Karpas-422 (cell line): ENCODE data around the gene SBNO1. TPM values are rescaled to one million over a fixed set of nuclear protein-coding genes. Genes with fewer than 3 reads are reported as not detected.
"Not testable (repeated sequence)": the region's sequence is repeated elsewhere in the genome, so short reads cannot be mapped to it uniquely, and the experiment has no call there.

Source experiments
- DNase-seq: peaks from one replicate; pipeline ENCODE4 v3.0.0-alpha.2; 2015
- H2AFZ ChIP-seq: fragments of 200-600 bp; sonication (generic); 2 replicates; pipeline ENCODE4 v1.6.1; 2014; ENCODE audit warnings: antibody characterized with exemption, low read length, mixed read lengths
- H3K27ac ChIP-seq: fragments of 200-600 bp; sonication (generic); 2 replicates; pipeline ENCODE4 v1.5.1; 2014; ENCODE audit warnings: mild to moderate bottlenecking, low read length, moderate library complexity
- H3K27me3 ChIP-seq: fragments of 200-600 bp; sonication (generic); 2 replicates; pipeline ENCODE4 v1.6.1; 2014; ENCODE audit warnings: low read length, mixed read lengths
- H3K36me3 ChIP-seq: fragments of 200-600 bp; sonication (generic); 2 replicates; pipeline ENCODE4 v1.6.1; 2014; ENCODE audit warnings: low read length, mixed read lengths; ENCODE audit not compliant: insufficient read depth
- H3K4me1 ChIP-seq: fragments of 200-600 bp; sonication (generic); 2 replicates; pipeline ENCODE4 v1.6.1; 2014; ENCODE audit warnings: mild to moderate bottlenecking, low read length, mixed read lengths
- H3K4me2 ChIP-seq: fragments of 200-600 bp; sonication (generic); 2 replicates; pipeline ENCODE4 v1.6.1; 2014; ENCODE audit warnings: low read length, low read depth, mild to moderate bottlenecking; ENCODE audit not compliant: poor library complexity, severe bottlenecking
- H3K4me3 ChIP-seq: fragments of 200-600 bp; sonication (generic); 2 replicates; pipeline ENCODE4 v1.5.1; 2014; ENCODE audit warnings: mild to moderate bottlenecking, antibody characterized with exemption, low read length, mixed read lengths
- H3K79me2 ChIP-seq: fragments of 200-600 bp; sonication (generic); 2 replicates; pipeline ENCODE4 v1.6.1; 2014; ENCODE audit warnings: mild to moderate bottlenecking, low read length, mixed read lengths
- H3K9ac ChIP-seq: fragments of 200-600 bp; sonication (generic); 2 replicates; pipeline ENCODE4 v1.6.0; 2014; ENCODE audit warnings: low read length
- H3K9me2 ChIP-seq: fragments of 200-600 bp; sonication (generic), shearing (Covaris generic); replicated peaks from 2 replicates; pipeline ENCODE4 v1.6.0; 2014; ENCODE audit warnings: mild to moderate bottlenecking, low read length, moderate library complexity; ENCODE audit not compliant: insufficient read depth
- H3K9me3 ChIP-seq: fragments of 300-700, 200-600 bp; sonication (generic); 2 replicates; pipeline ENCODE4 v1.6.1; 2014; ENCODE audit warnings: low read length, mixed read lengths
- H4K20me1 ChIP-seq: fragments of 200-600 bp; sonication (generic); 2 replicates; pipeline ENCODE4 v1.6.1; 2014; ENCODE audit warnings: mild to moderate bottlenecking, antibody characterized with exemption, low read length, low read depth; ENCODE audit not compliant: insufficient read depth
- total RNA-seq: library from RNA; depleted of rRNA; stranded (reverse); fragments of >200 nt; shearing (Covaris generic); gene quantifications from 2 replicates; pipeline ENCODE4 v1.2.3, GENCODE V29; 2014; ENCODE audit warnings: low replicate concordance

The SBNO1 gene
- total RNA-seq, 1 experiment from 2014 or later = 31.5 TPM

DNA sequence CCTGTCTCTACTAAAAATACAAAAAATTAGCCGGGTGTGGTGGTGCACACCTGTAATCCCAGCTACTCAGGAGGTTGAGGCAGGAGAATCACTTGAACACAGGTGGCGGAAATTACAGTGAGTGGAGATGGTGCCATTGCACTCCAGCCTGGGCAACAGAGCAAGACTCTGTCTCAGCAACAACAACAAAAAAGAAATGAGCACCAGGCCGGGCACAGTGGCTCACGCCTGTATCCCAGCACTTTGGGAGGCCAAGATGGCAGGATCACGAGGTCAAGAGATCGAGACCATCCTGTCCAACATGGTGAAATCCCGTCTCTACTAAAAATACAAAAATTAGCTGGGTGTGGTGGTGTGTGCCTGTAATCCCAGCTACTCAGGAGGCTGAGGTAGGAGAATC lies 3.8 kb upstream of the SBNO1 start:
- H4K20me1 ChIP-seq, H3K27me3 ChIP-seq, H3K4me2 ChIP-seq, DNase-seq, H2AFZ ChIP-seq, H3K27ac ChIP-seq, H3K9me2 ChIP-seq, H3K9ac ChIP-seq, H3K36me3 ChIP-seq, H3K4me3 ChIP-seq, H3K9me3 ChIP-seq: not testable (repeated sequence)
- Histone ChIP-seq H3K79me2 (peaks cover 12% of the 10 kb centered on the region), H3K4me1 (peaks cover 11% of the 10 kb centered on the region)

DNA sequence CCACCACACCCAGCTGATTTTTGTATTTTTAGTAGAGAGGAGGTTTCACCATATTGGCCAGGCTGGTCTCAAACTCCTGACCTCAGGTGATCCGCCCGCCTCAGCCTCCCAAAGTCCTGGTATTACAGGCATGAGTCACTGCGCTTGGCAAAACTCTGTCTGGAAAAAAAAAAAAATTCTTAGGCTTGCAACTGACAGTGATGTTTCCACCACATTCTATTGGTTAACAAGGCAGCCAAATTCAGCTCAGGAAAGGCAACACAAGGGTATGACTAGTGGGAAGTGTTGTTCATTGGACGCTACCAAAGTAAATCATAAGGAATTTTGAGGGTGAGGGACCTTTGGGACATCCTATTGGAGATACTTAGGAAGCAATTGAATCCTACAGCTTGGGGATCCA lies 2.9 kb upstream of the SBNO1 start:
- Histone ChIP-seq H3K4me1 (peaks cover 19% of the 10 kb centered on the region), H3K9ac (no peak overlapping the region), H3K9me3 (no peaks in the 10 kb centered on the region), H3K4me2 (no peak overlapping the region), H4K20me1 (peaks cover 12% of the 10 kb centered on the region), H3K9me2 (no peaks in the 10 kb centered on the region), H3K4me3 (no peak overlapping the region), H2AFZ (no peak overlapping the region), H3K27ac (no peak overlapping the region), H3K36me3 (no peaks in the 10 kb centered on the region), H3K79me2 (peaks cover 21% of the 10 kb centered on the region), H3K27me3 (no peaks in the 10 kb centered on the region)
- no peak for DNase-seq

DNA sequence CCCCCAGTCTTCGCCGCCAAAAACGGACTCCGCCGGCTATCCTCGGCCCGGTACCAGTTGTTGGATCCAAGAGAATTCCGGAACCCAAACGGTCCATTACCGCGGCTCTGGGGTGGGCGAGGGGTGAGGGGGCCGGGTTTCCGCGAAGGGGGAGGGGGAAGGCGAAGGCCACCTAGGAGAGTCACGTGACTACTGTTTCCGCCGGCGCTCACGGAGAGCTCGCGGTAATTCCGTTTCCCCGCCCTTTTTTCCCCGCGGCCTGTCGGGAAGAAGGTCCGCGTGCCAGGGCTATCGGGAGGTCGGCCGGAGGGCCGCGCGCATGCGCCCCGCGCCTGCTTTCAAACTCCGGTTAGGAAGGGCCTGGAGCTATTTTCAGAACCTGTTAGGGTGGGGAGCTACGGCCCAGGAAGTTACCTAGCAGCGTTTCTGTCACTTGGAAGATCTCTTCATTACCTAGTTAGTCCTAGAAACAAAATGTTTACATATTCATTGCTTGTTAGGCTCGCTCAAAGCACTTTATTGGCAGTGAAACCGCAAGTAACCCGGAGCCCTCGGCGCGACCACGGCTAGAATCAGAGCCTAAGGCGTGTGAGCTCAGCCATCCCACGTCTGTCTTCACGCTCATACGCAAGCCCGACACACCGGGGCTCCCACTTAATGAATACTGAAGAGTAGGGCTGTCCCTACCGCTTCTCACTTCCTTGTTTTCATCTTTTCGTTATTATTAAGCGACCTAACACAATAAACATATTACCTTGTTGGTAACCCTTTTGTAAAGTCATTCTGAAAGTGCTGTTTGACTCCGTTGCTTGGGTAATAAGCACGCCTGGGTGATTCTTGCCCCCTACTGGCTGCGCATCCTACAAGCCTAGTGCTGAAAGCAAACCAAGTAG lies 624 bp upstream of the SBNO1 start:
- H3K4me2 ChIP-seq = peak overlapping the region; percentile 99
- H3K4me1 ChIP-seq = peaks cover 19% of the 10 kb centered on the region
- peak; percentile 100 for DNase-seq
- peak overlapping the region; percentile 83 for H3K4me3 ChIP-seq
- H3K27me3 ChIP-seq = no peaks in the 10 kb centered on the region
- H2AFZ ChIP-seq = peak overlapping the region; percentile 89
- H3K79me2 ChIP-seq = peaks cover 44% of the 10 kb centered on the region
- peak overlapping the region; percentile 99 for H3K9ac ChIP-seq
- H4K20me1 ChIP-seq = peaks cover 20% of the 10 kb centered on the region
- H3K9me3 ChIP-seq = no peaks in the 10 kb centered on the region
- H3K27ac ChIP-seq = peak overlapping the region; percentile 93
- no peaks in the 10 kb centered on the region for H3K9me2 ChIP-seq
- peaks cover under 1% of the 10 kb centered on the region; the same call in 1 of the 2 replicates for H3K36me3 ChIP-seq

DNA sequence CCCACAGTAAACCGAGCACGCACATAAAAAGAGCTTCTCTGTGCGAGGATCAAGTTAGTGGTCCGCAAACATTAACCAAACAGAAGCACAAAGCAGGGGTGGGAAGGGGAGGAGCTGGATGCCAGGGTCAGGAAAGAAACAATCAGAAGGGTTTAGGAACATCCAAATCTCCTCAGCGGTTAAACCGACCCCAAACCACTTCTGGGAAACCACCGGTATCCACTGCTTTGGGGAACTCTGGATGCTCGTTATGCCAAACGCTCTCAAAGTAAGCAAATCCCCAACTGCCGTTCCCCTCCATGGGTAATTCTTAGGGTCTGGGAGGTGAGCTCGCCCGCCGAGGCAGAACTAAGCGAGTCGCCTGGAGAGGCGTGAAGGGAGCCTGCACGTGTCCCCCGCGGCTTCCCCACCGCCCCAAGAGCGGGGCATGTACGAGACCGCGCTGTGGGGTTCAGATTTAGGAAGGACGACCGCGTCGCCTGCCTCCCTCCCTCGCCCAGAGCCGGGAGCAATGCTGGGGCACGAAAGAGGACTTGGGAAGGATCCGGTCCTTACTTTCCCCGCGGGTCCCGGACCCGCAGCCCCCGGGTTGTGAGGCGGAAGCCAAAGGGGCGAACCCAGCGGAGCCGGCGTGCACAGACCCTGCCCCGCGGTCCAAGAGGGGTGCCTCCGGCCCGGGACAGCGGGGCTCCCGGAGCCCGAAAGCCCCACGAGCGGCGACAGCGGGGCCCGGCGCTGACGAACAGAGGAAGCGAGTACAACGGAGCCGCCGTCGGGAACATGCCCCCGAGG lies 711 bp downstream of the SBNO1 start:
- no peak overlapping the region; the same call in 1 of the 2 replicates for H2AFZ ChIP-seq
- peak; percentile 74 for DNase-seq
- H3K4me1 ChIP-seq = peaks cover 19% of the 10 kb centered on the region
- peaks cover 28% of the 10 kb centered on the region for H4K20me1 ChIP-seq
- H3K79me2 ChIP-seq = peaks cover 57% of the 10 kb centered on the region
- H3K4me2 ChIP-seq = peak overlapping the region; percentile 88
- H3K27ac ChIP-seq = peak overlapping the region; percentile 79
- no peaks in the 10 kb centered on the region for H3K9me3 ChIP-seq
- H3K9ac ChIP-seq = peak overlapping the region; percentile 99
- peaks cover 2% of the 10 kb centered on the region for H3K36me3 ChIP-seq
- H3K4me3 ChIP-seq = peak overlapping the region; percentile 83
- no peaks in the 10 kb centered on the region for H3K27me3 ChIP-seq
- no peaks in the 10 kb centered on the region for H3K9me2 ChIP-seq

GRCh38 chr12:123363390-123363739 lies 1.3 kb downstream of the SBNO1 start:
- Histone ChIP-seq H3K4me1 (peaks cover 19% of the 10 kb centered on the region), H3K9me3 (no peaks in the 10 kb centered on the region), H3K27me3 (no peaks in the 10 kb centered on the region), H3K79me2 (peaks cover 62% of the 10 kb centered on the region), H4K20me1 (peaks cover 28% of the 10 kb centered on the region), H3K9ac (peak overlapping the region; percentile 99), H3K4me3 (peak overlapping the region; percentile 83), H3K36me3 (peaks cover 2% of the 10 kb centered on the region), H3K9me2 (no peaks in the 10 kb centered on the region), H3K4me2 (peak overlapping the region; percentile 88), H3K27ac (peak overlapping the region; percentile 79), H2AFZ (no peak overlapping the region)
- DNase-seq = peak; percentile 75

GRCh38 chr12:123358035-123358434 lies 6.6 kb downstream of the SBNO1 start:
- Histone ChIP-seq H3K4me2 (no peak overlapping the region), H4K20me1 (peaks cover 57% of the 10 kb centered on the region), H3K27ac (no peak overlapping the region), H3K79me2 (peaks cover 98% of the 10 kb centered on the region), H2AFZ (no peak overlapping the region), H3K4me1 (peaks cover 4% of the 10 kb centered on the region), H3K9ac (no peak overlapping the region), H3K4me3 (no peak overlapping the region), H3K9me3 (no peaks in the 10 kb centered on the region), H3K9me2 (no peaks in the 10 kb centered on the region), H3K36me3 (peaks cover 12% of the 10 kb centered on the region), H3K27me3 (no peaks in the 10 kb centered on the region)
- no peak for DNase-seq

DNA sequence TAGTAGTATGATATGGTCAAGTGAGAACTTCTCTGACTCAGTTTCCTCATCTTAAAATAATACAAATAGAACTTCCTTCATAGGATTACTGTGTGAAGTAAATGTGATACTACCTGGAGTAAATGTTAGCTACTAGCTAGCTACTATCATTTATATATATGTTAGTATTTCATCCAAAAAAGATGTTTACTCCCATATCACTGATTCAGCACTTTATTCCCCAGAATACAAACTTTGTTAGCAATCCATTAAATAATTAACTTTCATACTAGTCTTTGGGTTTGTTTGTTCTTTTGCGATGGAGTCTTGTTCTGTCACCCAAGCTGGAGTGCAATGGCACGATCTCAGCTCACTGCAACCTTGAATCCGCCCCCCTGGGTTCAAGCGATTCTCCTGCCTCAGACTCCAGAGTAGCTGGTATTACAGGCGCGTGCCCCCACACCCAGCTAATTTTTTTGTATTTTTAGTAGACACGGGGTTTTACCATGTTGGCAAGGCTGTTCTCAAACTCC lies 8.4 kb downstream of the SBNO1 start:
- no peak for DNase-seq
- H4K20me1 ChIP-seq = peaks cover 66% of the 10 kb centered on the region
- peaks cover 98% of the 10 kb centered on the region for H3K79me2 ChIP-seq
- H3K36me3 ChIP-seq = peaks cover 17% of the 10 kb centered on the region
- H3K9ac ChIP-seq = no peak overlapping the region
- H3K27me3 ChIP-seq = no peaks in the 10 kb centered on the region
- no peaks in the 10 kb centered on the region for H3K4me1 ChIP-seq
- no peak overlapping the region for H3K4me2 ChIP-seq
- H3K9me2 ChIP-seq = no peaks in the 10 kb centered on the region
- no peak overlapping the region for H3K4me3 ChIP-seq
- no peaks in the 10 kb centered on the region for H3K9me3 ChIP-seq
- no peak overlapping the region for H3K27ac ChIP-seq
- no peak overlapping the region for H2AFZ ChIP-seq

DNA sequence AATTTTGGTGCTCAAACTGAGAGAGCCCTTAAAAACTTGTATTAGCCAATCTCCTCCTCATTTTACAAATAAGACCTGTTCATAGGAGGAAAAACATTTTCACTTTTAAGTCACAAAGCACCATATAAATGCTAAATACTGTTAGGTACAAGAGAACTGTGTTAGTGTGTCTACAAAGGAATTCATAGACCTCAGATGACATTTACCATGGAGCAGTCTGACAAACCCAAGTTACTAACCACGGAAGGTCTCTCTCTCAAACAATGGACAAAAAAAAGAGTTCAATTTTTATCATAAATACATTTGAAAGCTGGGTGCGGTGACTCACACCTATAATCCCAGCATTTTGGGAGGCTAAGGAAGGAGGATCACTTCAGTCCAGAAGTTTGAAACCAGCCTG lies 10.0 kb downstream of the SBNO1 start:
- no peak for DNase-seq
- H3K9ac ChIP-seq = no peak overlapping the region
- H3K79me2 ChIP-seq = peaks cover 97% of the 10 kb centered on the region
- peaks cover 22% of the 10 kb centered on the region; the same call in 1 of the 2 replicates for H3K36me3 ChIP-seq
- H3K27me3 ChIP-seq = no peaks in the 10 kb centered on the region
- H4K20me1 ChIP-seq = peaks cover 66% of the 10 kb centered on the region
- no peaks in the 10 kb centered on the region for H3K4me1 ChIP-seq
- no peaks in the 10 kb centered on the region for H3K9me2 ChIP-seq
- H3K27ac ChIP-seq = no peak overlapping the region
- H2AFZ ChIP-seq = no peak overlapping the region
- no peak overlapping the region for H3K4me3 ChIP-seq
- no peaks in the 10 kb centered on the region for H3K9me3 ChIP-seq
- no peak overlapping the region for H3K4me2 ChIP-seq
